AG08395 (cell line): ENCODE data around the gene CFAP299.
A peak's percentile ranks its signal among the peaks of the same experiment; 100 is the strongest.

Experiments used
- DNase-seq: peaks from one replicate; pipeline ENCODE4 v3.0.0; 2012; ENCODE audit warnings: mixed read lengths, low spot score

CFAP299 gene

DNA sequence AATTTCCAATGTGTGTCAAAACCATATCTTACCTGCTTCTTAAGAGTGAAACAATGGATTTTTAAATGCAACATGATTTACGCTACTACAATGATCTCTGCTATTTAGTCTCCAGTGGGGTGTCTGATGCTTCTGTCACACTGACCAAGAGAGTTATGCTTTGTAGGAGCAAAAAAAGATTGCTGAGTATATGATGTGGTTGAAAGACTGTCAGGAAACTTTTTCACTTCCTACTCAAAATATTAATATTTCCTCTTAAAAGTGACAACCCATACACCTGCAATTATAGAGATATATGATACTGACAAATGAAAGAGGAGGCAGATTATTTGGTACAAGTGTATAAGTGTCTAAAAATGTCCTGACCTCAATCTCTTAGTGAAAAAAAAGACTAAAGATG lies 589.8 kb downstream of the CFAP299 start:
- DNase-seq: no peak

DNA sequence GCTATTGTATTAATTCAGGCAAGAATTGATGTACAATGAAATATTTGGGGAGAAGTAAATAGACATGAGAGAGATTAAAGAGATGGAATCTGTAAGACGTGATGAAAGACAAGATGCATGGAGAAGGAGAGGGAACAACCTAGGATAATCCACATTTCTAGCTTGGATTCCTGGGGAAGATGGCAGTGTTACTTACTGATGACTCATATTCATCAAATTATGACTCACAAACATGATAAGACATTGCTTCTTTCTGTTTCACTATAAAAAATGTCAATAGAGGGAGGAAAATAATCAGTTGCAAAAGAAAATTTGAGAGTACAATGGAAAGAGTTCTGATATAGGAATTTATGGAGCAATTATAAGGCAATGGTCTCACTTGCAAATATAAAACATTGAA lies 590.9 kb downstream of the CFAP299 start:
- DNase-seq: no peak

DNA sequence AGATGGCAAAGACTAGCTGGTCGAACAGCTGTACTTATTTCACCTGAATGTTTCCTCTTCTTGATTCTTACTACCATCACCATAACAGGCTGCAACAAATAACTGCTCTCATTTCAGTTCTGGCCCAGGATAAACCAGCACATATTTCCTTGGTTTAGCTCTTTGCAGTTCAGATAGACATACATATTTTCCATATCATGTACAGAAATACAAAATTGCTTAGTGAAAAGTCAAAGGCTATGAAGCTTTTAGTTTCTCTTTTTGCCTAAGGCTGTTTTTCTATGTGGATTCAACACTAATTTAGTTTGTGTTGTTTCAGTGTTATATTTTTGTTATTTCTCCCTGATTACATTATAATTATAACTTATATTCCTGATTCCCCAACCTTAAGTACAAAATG lies 591.4 kb downstream of the CFAP299 start:
- DNase-seq: no peak

DNA sequence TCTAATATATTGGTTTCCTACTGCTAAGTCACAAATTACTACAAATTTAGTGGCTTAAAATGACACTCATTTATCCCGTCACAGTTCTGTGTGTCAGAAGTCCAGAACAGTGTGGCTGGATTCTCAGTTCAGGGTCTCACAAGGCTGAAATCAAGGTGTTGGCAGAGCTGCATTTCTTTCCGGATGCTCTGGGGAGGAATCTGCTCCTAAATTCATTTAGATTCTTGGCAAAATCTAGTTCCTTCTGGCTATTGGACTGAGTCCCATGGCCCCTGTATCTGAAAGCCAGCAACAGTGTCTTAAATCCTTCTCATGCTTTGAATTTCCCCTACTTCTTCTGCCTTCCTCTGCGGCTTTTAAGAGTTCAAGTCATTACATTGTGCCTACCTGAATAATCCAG lies 591.9 kb downstream of the CFAP299 start:
- no peak for DNase-seq

DNA sequence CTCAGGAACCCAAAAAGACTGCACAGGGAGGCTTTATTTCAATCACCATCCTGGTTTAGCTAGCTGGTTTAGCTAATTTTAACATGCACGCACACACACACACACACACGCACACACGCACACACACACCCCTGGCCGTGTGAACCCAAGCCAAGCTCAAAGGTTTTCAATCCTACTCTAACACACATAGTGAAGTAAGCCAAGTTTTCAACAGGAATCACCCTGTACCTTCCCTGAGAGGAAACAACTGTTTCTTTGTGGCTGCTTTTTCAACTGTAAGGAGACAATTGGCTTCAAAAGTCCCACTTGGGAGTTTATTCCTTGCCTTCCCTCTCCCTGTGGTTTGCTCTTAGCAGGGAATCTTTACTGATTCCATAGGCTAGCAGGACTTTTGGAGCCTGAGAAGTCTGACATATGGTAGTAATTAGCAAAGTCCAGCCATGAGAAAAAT lies 596.1 kb downstream of the CFAP299 start:
- DNase-seq: no peak

DNA sequence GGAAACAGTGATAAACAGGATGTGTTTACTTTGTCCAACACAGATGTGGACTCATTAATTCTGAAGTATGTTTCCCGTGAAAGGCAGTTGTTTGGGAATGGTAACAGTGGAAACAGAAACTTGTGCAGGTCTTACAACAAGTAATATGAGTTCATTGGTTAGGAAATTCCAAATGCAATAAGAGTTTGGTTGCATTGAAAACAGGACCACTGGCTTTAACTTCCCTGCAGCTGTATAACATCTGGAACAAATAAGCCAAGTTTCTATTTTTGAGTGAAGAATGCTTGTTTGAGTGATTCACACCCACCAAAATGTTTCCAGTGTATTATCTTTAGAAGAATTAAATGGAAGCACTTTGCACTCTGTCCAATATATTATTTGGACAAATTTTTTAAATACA lies 612.6 kb downstream of the CFAP299 start:
- no peak for DNase-seq

DNA sequence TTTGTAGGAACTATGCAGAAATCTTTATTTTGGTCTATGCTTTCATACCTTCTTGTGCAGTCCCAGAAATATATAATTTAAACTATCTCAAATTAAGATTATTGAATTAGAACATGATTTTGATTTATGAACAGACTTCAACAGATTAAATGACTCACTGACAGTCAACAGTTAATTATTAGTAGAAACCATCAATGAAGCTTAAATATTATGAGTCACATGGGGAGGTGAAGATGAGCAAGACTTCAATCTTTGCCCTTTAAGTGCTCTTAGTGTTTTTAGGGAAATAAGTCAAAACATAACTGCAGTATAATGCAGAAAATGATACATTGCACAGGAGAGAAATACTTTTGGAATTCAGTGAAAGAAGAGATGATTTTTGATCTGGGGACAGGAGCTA lies 613.5 kb downstream of the CFAP299 start:
- DNase-seq: no peak

DNA sequence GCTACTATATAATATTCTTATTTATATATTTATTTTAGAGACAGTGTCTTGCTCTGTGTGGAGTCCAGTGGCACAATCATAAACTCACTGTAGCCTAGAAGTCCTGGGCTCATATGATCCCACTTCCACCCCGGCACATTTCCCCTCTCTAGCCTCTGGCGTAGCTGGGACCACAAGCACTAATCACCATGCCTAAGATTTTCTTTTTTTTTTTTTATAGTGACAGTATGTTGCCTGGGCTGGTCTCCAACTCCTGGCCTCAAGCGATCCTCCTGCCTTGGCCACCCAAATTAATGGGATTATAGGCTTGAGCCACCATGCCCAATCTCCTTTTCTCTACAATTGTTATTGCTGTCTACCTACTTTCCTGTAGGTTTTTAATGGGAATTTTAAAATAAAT lies 620.9 kb downstream of the CFAP299 start:
- DNase-seq: no peak

DNA sequence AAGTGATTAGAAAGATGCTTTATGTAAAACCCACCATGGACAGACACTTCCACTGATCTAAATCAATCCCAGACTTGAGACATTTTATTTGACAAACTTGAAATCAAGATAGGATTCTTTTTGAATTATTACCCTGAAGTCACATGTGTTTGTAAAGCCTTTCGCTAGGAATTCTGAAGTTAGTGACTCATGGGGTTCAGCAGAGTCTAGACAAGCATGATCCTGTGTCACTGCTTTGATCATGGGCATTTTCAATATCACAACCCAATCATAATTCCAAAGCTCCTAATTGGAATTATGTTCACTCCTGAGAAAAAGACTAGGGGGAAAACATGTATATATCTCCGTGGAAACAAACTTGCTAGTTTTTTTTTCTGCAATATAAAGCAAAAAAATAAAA lies 627.5 kb downstream of the CFAP299 start:
- no peak for DNase-seq

DNA sequence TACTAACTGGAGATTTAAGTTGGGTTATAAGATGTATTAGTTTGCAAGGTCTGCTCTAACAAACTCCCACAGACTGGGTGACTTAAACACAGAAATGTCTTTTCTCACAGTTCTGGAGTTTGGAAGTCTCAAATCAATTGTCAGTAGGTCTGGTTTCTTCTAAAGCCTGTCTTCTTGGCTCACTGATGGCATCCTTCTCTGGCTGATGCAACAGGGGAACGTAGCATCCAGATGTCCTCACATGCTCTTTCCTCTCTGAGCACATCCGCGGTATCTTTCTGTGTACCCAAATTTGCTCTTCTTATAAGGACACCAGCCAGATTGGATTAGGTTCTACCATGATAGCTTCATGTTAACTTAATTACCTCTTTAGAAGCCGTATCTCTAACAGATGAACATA lies 631.8 kb downstream of the CFAP299 start:
- DNase-seq: peak; percentile 4

DNA sequence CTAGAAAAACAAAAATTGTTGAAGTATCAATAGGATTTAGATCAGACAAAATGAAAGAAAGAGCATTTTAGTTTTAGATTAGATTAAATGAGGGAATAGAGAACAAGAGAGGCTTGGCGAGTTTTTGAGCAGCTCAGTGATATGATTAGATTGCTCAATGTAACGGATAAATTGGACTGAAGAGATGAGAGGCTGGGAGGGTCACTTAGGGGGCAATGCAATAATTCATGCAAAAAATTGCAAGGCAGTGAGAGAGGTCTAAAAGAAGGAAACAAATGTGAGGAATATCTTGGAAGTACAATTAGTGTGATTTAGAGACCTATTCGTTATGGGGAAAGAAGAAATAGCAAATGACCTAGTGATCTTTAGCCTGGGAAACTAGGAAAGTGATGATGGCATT lies 644.7 kb downstream of the CFAP299 start:
- DNase-seq: no peak

DNA sequence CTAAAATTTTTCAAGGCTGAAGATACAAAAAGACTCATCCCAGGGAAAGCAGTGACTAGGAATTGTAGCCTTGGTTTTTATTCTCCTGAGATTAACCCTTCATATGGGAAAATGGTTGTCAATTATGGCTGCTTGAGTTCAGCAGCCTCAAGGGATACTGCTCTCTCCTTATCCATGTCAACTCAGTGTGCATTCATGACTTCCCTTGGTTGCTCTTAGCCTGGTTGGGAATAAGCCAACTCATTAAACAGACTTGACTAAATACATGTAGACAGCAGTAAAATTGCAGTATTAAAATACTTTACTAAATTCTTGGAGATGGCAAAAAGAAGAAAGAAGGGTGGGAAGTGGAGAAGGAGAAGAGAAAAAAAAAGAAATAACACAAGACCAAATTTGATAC lies 650.5 kb downstream of the CFAP299 start:
- no peak for DNase-seq

DNA sequence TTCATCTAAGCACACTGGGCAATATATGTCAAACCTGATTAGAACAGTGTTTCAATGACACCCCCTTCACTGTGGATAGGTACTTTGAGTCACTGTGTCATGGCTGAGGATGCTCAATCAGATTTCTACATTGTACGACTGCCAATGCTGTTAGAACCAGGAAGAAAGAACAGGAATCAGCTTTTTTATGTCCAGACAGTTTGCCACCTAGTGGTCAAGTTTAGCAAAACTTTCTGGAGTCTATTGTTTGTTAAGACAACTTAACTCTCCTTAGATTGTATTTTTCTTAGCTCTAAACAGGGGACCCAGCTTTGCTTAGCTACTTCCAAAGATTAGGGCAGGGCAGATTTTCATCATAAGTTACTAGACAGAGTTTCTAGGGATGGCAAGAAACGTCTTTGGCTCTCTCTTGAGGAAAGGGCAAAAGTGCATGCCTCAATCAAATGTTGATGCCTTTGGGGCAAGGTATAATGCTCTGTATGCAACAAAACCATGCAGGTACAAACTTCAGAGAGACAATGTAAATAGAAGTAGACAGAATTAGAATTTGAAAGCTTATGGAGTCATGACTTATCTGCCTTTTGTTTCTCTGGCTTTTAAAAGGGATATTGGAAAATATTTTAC lies 654.5 kb downstream of the CFAP299 start:
- peak; percentile 63 for DNase-seq

DNA sequence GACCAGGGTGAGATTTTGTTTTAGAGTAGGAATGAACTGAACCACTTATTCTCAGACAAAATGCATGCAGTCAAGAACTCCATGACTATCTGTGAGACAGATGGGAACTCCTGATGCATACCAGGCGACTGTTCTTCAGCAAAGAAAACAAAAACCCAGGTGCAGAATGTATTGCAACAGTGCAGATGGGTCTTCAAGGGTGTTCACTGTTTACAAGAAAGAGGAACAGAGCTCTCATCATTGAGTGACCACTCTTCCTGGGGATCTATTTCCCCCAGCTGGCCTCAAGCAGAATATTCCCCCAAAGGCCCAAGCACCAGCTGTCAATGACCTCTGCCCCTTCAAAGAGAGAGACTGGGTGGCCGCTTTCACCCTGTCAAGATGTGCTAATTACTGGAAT lies 655.3 kb downstream of the CFAP299 start:
- DNase-seq: no peak

DNA sequence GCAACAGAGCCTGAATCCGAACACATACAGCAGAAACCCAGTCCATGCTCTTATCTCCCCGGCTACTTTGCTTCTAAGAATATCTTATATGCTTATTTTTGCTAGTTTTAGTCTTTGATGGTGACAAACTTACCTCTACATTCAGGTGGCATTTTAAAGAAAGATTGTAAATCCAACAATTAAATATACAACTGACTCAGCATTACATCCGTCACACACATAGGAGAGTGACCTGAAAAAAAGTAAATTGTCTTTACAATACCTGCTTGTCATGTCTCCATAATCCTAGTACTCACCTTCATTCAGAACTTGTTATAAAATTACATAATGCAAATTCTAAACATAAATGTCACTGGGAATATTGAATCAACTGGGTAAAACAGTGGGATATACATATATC lies 664.4 kb downstream of the CFAP299 start:
- DNase-seq: no peak

DNA sequence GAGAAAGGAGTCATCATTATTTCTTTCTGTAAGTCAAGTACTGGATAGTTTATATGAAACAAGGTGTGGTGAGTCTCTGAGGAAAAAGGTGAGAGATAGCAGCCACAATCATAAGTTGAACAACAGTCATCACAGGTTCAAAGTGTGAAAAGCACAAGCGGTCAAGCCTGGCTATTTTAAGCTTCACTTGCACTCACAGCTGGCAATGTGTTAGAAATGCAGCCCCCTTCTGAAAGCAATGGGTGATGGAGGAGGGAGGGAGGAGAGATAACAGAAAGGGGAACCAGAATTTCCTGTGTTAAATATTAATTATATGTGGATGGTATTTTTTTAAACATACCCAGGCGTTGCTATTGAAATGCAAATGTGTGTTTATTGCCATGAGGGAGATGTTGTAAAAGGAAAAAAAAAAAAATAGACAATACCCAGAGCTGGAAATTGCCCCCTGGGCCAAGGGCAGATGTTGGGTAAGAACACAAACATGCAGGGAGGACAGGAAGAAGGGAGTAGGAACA lies 668.1 kb downstream of the CFAP299 start:
- DNase-seq: no peak

DNA sequence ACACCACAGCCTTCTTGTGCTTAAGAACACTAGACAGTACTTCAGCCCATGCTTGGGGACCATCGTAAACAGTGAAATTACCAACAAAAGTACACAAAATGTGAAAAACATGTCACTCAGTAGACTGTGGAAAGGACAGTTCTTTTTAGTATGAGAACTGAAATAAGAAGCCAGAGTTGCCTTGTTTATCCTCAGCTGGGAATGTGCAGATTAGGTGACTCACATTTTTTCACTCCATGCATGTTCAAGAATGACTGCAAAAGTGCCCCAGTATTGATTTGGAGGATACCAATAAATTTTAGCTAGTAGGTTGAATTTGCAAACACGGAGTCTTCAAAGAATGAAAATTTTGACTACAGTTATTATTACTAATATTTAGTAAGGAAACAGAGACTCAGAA lies 671.9 kb downstream of the CFAP299 start:
- no peak for DNase-seq
